GM12872 (cell line): Measurements from ENCODE around the gene NFIL3.

ENCODE experiments used
- TF ChIP-seq, protein P1 (sequence below): IDR thresholded peaks from 3 replicates; pipeline ENCODE4 v1.5.1; 2011; ENCODE audit warnings: low read depth, mild to moderate bottlenecking, low read length, moderate library complexity; ENCODE audit not compliant: insufficient read depth

NFIL3 gene

DNA sequence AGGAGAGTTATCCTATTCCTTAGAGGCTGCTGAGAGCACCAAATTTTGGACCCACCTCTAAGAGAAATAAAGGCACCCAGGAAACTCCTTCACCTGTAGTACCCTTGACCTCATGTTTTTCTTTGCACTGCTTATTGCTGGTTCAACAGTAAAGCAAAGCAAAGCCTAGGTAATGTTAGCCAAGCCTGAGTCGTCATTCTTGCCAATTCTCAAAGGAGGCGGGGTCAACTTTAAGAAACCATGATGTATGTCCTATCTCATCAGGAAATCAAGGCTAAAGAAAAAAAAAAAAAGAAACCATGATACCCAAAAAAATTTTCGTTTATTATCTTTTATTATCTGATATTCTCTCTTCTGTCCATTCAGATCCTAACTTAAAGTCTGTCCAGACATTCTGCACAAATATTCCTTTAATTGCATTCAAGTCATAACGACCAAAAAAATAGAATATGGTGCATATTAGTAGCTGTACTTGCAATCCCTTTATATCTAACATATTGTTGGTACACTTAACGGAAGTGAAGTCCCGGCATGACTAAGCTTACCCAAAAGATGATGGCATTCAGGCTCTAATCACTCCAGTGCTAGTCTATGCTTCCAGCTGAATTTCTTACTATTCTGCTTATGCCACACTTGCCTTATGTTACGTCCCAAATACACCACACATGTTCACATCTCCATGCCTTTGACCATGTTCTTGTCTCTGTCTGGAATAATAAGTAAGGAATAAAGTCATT is 63.7 kb downstream of the NFIL3 start:
- TF ChIP-seq, protein P1, sequence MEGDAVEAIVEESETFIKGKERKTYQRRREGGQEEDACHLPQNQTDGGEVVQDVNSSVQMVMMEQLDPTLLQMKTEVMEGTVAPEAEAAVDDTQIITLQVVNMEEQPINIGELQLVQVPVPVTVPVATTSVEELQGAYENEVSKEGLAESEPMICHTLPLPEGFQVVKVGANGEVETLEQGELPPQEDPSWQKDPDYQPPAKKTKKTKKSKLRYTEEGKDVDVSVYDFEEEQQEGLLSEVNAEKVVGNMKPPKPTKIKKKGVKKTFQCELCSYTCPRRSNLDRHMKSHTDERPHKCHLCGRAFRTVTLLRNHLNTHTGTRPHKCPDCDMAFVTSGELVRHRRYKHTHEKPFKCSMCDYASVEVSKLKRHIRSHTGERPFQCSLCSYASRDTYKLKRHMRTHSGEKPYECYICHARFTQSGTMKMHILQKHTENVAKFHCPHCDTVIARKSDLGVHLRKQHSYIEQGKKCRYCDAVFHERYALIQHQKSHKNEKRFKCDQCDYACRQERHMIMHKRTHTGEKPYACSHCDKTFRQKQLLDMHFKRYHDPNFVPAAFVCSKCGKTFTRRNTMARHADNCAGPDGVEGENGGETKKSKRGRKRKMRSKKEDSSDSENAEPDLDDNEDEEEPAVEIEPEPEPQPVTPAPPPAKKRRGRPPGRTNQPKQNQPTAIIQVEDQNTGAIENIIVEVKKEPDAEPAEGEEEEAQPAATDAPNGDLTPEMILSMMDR, result no peak

DNA sequence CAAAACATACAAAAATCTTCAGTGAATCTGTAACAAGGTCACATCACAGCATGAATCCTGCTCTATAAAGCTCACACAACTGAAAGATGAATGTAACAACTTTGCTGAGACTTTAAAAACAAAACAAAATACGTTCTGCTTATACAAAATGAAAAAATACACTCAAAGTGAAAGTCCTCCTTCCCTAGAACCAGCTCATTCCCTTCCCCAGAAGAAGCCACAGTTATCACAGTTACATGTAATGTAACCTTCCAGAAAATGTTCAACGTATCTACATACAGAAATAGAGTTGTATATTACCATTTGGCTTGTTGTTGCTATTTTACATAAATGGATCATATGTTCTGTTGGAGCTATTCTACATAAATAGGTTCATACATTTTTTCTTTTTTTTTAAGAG is 64.5 kb downstream of the NFIL3 start:
- TF ChIP-seq, protein P1, result no peak
